Measurements from ENCODE around the gene USP17L22. TPM values are rescaled to one million over a fixed set of nuclear protein-coding genes. Genes with fewer than 3 reads are reported as not detected.
A peak's percentile ranks its signal among the peaks of the same experiment; 100 is the strongest.
"Not testable (repeated sequence)": the region's sequence is repeated elsewhere in the genome, so short reads cannot be mapped to it uniquely, and the experiment has no call there.

Gene USP17L22, protein sequence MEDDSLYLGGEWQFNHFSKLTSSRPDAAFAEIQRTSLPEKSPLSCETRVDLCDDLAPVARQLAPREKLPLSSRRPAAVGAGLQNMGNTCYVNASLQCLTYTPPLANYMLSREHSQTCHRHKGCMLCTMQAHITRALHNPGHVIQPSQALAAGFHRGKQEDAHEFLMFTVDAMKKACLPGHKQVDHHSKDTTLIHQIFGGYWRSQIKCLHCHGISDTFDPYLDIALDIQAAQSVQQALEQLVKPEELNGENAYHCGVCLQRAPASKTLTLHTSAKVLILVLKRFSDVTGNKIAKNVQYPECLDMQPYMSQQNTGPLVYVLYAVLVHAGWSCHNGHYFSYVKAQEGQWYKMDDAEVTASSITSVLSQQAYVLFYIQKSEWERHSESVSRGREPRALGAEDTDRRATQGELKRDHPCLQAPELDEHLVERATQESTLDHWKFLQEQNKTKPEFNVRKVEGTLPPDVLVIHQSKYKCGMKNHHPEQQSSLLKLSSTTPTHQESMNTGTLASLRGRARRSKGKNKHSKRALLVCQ
- not detected for total RNA-seq

DNA sequence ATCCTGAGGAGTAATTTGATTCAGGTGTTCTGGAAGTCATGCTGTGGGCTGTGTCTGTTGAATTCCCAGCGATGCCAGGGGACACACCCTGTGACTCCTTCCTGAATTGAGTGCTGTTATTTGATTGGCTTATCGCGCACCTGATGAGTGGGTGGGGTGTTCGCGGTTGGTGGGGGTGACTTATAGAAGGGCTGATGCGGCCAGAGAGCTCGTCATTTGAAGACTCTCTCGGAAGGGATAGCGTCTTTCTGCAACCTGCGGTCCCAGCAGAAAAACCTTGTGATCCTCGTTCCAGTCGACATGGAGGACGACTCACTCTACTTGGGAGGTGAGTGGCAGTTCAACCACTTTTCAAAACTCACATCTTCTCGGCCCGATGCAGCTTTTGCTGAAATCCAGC is at the start of gene USP17L22:
TSS of gene USP17L22 (plus strand) at position 301 of the 400 bp plus-strand sequence. CDS start at position 301, 0 bp downstream.
- not testable (repeated sequence) for H3K4me3 Mint-ChIP-seq; DNase-seq; H3K4me1 Mint-ChIP-seq (ENCODE audit: low read depth); H3K36me3 Mint-ChIP-seq (ENCODE audit: insufficient read depth in 2 of 2); H3K27ac Mint-ChIP-seq; H3K9me3 Mint-ChIP-seq; ATAC-seq (replicated peaks in 1 of 2); H3K27me3 Mint-ChIP-seq (ENCODE audit: low read depth)

DNA sequence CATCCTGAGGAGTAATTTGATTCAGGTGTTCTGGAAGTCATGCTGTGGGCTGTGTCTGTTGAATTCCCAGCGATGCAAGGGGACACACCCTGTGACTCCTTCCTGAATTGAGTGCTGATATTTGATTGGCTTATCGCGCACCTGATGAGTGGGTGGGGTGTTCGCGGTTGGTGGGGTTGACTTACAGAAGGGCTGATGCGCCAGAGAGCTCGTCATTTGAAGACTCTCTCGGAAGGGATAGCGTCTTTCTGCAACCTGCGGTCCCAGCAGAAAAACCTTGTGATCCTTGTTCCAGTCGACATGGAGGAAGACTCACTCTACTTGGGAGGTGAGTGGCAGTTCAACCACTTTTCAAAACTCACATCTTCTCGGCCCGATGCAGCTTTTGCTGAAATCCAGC is 47.6 kb upstream of the USP17L22 start, which contains the start of gene USP17L12:
TSS of gene USP17L12 (plus strand) at position 301 of the 400 bp plus-strand sequence. CDS start at position 301, 0 bp downstream.
- not testable (repeated sequence) for H3K27me3 Mint-ChIP-seq (ENCODE audit: low read depth); H3K36me3 Mint-ChIP-seq (ENCODE audit: insufficient read depth in 2 of 2); ATAC-seq (replicated peaks in 1 of 2); H3K27ac Mint-ChIP-seq; H3K4me3 Mint-ChIP-seq; H3K4me1 Mint-ChIP-seq (ENCODE audit: low read depth); DNase-seq; H3K9me3 Mint-ChIP-seq

DNA sequence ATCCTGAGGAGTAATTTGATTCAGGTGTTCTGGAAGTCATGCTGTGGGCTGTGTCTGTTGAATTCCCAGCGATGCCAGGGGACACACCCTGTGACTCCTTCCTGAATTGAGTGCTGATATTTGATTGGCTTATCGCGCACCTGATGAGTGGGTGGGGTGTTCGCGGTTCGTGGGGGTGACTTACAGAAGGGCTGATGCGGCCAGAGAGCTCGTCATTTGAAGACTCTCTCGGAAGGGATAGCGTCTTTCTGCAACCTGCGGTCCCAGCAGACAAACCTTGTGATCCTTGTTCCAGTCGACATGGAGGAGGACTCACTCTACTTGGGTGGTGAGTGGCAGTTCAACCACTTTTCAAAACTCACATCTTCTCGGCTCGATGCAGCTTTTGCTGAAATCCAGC is 42.8 kb upstream of the USP17L22 start, which contains the start of gene USP17L13:
TSS of gene USP17L13 (plus strand) at position 301 of the 400 bp plus-strand sequence. CDS start at position 301, 0 bp downstream.
- not testable (repeated sequence) for ATAC-seq (replicated peaks in 1 of 2); H3K4me3 Mint-ChIP-seq; H3K4me1 Mint-ChIP-seq (ENCODE audit: low read depth); H3K27ac Mint-ChIP-seq; H3K36me3 Mint-ChIP-seq (ENCODE audit: insufficient read depth in 2 of 2); H3K9me3 Mint-ChIP-seq; DNase-seq; H3K27me3 Mint-ChIP-seq (ENCODE audit: low read depth)

DNA sequence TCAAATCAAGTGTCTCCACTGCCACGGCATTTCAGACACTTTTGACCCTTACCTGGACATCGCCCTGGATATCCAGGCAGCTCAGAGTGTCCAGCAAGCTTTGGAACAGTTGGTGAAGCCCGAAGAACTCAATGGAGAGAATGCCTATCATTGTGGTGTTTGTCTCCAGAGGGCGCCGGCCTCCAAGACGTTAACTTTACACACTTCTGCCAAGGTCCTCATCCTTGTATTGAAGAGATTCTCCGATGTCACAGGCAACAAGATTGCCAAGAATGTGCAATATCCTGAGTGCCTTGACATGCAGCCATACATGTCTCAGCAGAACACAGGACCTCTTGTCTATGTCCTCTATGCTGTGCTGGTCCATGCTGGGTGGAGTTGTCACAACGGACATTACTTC is 37.2 kb upstream of the USP17L22 start:
- not testable (repeated sequence) for H3K27ac Mint-ChIP-seq; H3K27me3 Mint-ChIP-seq (ENCODE audit: low read depth); H3K4me3 Mint-ChIP-seq; ATAC-seq (replicated peaks in 1 of 2); H3K9me3 Mint-ChIP-seq; H3K4me1 Mint-ChIP-seq (ENCODE audit: low read depth); H3K36me3 Mint-ChIP-seq (ENCODE audit: insufficient read depth in 2 of 2); DNase-seq

DNA sequence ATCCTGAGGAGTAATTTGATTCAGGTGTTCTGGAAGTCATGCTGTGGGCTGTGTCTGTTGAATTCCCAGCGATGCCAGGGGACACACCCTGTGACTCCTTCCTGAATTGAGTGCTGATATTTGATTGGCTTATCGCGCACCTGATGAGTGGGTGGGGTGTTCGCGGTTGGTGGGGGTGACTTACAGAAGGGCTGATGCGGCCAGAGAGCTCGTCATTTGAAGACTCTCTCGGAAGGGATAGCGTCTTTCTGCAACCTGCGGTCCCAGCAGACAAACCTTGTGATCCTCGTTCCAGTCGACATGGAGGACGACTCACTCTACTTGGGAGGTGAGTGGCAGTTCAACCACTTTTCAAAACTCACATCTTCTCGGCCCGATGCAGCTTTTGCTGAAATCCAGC is 33.3 kb upstream of the USP17L22 start, which contains the start of gene USP17L15:
TSS of gene USP17L15 (plus strand) at position 301 of the 400 bp plus-strand sequence. CDS start at position 301, 0 bp downstream.
- not testable (repeated sequence) for H3K36me3 Mint-ChIP-seq (ENCODE audit: insufficient read depth in 2 of 2); ATAC-seq (replicated peaks in 1 of 2); DNase-seq; H3K9me3 Mint-ChIP-seq; H3K27ac Mint-ChIP-seq; H3K4me1 Mint-ChIP-seq (ENCODE audit: low read depth); H3K4me3 Mint-ChIP-seq; H3K27me3 Mint-ChIP-seq (ENCODE audit: low read depth)

DNA sequence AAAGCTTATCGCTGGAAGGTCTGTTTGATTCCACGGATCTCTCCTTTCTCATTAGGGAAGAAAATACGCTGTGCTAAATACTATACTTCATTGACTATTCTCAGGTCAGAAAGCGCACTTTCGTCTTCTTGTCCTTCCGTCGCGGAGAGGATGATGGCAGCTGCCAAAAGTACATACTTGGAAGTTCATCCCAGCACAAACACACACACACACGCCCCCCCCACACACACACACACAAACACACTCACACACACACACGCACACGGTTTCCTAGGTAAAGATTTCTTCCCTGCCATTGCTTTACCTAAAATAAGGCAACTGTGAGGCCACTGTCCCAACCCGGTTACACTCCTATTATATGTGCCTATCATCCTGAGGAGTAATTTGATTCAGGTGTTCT is 29.0 kb upstream of the USP17L22 start:
- H3K36me3 Mint-ChIP-seq (ENCODE audit: insufficient read depth in 2 of 2); H3K4me3 Mint-ChIP-seq; ATAC-seq (replicated peaks in 1 of 2); H3K9me3 Mint-ChIP-seq; H3K27me3 Mint-ChIP-seq (ENCODE audit: low read depth); H3K27ac Mint-ChIP-seq; DNase-seq; H3K4me1 Mint-ChIP-seq (ENCODE audit: low read depth): not testable (repeated sequence)

DNA sequence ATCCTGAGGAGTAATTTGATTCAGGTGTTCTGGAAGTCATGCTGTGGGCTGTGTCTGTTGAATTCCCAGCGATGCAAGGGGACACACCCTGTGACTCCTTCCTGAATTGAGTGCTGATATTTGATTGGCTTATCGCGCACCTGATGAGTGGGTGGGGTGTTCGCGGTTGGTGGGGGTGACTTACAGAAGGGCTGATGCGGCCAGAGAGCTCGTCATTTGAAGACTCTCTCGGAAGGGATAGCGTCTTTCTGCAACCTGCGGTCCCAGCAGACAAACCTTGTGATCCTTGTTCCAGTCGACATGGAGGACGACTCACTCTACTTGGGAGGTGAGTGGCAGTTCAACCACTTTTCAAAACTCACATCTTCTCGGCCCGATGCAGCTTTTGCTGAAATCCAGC is 23.8 kb upstream of the USP17L22 start, which contains the start of gene USP17L17:
TSS of gene USP17L17 (plus strand) at position 301 of the 400 bp plus-strand sequence. CDS start at position 301, 0 bp downstream.
- not testable (repeated sequence) for H3K9me3 Mint-ChIP-seq; ATAC-seq (replicated peaks in 1 of 2); H3K27me3 Mint-ChIP-seq (ENCODE audit: low read depth); H3K4me1 Mint-ChIP-seq (ENCODE audit: low read depth); H3K4me3 Mint-ChIP-seq; DNase-seq; H3K27ac Mint-ChIP-seq; H3K36me3 Mint-ChIP-seq (ENCODE audit: insufficient read depth in 2 of 2)

DNA sequence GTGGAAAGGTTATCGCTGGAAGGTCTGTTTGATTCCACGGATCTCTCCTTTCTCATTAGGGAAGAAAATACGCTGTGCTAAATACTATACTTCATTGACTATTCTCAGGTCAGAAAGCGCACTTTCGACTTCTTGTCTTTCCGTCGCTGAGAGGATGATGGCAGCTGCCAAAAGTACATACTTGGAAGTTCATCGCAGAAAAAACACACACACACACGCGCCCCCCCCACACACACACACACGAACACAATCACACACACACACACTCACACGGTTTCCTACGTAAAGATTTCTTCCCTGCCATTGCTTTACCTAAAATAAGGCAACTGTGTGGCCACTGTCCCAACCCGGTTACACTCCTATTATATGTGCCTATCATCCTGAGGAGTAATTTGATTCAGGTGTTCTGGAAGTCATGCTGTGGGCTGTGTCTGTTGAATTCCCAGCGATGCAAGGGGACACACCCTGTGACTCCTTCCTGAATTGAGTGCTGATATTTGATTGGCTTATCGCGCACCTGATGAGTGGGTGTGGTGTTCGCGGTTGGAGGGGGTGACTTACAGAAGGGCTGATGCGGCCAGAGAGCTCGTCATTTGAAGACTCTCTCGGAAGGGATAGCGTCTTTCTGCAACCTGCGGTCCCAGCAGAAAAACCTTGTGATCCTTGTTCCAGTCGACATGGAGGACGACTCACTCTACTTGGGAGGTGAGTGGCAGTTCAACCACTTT is 19.3 kb upstream of the USP17L22 start, which contains the start of gene USP17L18:
TSS of gene USP17L18 (plus strand) at position 678 of the 728 bp plus-strand sequence. CDS start at position 678, 0 bp downstream.
- H3K27ac Mint-ChIP-seq; ATAC-seq (replicated peaks in 1 of 2); H3K4me3 Mint-ChIP-seq; H3K36me3 Mint-ChIP-seq (ENCODE audit: insufficient read depth in 2 of 2); H3K9me3 Mint-ChIP-seq; H3K4me1 Mint-ChIP-seq (ENCODE audit: low read depth); DNase-seq; H3K27me3 Mint-ChIP-seq (ENCODE audit: low read depth): not testable (repeated sequence)

DNA sequence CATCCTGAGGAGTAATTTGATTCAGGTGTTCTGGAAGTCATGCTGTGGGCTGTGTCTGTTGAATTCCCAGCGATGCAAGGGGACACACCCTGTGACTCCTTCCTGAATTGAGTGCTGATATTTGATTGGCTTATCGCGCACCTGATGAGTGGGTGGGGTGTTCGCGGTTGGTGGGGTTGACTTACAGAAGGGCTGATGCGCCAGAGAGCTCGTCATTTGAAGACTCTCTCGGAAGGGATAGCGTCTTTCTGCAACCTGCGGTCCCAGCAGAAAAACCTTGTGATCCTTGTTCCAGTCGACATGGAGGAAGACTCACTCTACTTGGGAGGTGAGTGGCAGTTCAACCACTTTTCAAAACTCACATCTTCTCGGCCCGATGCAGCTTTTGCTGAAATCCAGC is 14.3 kb upstream of the USP17L22 start, which contains the start of gene USP17L19:
TSS of gene USP17L19 (plus strand) at position 301 of the 400 bp plus-strand sequence. CDS start at position 301, 0 bp downstream.
- H3K4me1 Mint-ChIP-seq (ENCODE audit: low read depth); H3K27me3 Mint-ChIP-seq (ENCODE audit: low read depth): not testable (repeated sequence)

DNA sequence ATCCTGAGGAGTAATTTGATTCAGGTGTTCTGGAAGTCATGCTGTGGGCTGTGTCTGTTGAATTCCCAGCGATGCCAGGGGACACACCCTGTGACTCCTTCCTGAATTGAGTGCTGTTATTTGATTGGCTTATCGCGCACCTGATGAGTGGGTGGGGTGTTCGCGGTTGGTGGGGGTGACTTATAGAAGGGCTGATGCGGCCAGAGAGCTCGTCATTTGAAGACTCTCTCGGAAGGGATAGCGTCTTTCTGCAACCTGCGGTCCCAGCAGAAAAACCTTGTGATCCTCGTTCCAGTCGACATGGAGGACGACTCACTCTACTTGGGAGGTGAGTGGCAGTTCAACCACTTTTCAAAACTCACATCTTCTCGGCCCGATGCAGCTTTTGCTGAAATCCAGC is 9.6 kb upstream of the USP17L22 start, which contains the start of gene USP17L20:
TSS of gene USP17L20 (plus strand) at position 301 of the 400 bp plus-strand sequence. CDS start at position 301, 0 bp downstream.
- not testable (repeated sequence) for ATAC-seq (replicated peaks in 1 of 2); H3K27me3 Mint-ChIP-seq (ENCODE audit: low read depth); H3K27ac Mint-ChIP-seq; H3K9me3 Mint-ChIP-seq; DNase-seq; H3K4me3 Mint-ChIP-seq; H3K4me1 Mint-ChIP-seq (ENCODE audit: low read depth); H3K36me3 Mint-ChIP-seq (ENCODE audit: insufficient read depth in 2 of 2)

More for the DNA sequence above, 14.3 kb upstream of the USP17L22 start, which contains the start of gene USP17L19:
- ATAC-seq (replicated peaks in 1 of 2); H3K27ac Mint-ChIP-seq; H3K4me3 Mint-ChIP-seq; H3K36me3 Mint-ChIP-seq (ENCODE audit: insufficient read depth in 2 of 2); H3K9me3 Mint-ChIP-seq; DNase-seq: not testable (repeated sequence)

DNA sequence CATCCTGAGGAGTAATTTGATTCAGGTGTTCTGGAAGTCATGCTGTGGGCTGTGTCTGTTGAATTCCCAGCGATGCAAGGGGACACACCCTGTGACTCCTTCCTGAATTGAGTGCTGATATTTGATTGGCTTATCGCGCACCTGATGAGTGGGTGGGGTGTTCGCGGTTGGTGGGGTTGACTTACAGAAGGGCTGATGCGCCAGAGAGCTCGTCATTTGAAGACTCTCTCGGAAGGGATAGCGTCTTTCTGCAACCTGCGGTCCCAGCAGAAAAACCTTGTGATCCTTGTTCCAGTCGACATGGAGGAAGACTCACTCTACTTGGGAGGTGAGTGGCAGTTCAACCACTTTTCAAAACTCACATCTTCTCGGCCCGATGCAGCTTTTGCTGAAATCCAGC is 4.8 kb upstream of the USP17L22 start, which contains the start of gene USP17L21:
TSS of gene USP17L21 (plus strand) at position 301 of the 400 bp plus-strand sequence. CDS start at position 301, 0 bp downstream.
- DNase-seq; H3K36me3 Mint-ChIP-seq (ENCODE audit: insufficient read depth in 2 of 2); H3K9me3 Mint-ChIP-seq; ATAC-seq (replicated peaks in 1 of 2); H3K27me3 Mint-ChIP-seq (ENCODE audit: low read depth); H3K4me3 Mint-ChIP-seq; H3K4me1 Mint-ChIP-seq (ENCODE audit: low read depth); H3K27ac Mint-ChIP-seq: not testable (repeated sequence)

DNA sequence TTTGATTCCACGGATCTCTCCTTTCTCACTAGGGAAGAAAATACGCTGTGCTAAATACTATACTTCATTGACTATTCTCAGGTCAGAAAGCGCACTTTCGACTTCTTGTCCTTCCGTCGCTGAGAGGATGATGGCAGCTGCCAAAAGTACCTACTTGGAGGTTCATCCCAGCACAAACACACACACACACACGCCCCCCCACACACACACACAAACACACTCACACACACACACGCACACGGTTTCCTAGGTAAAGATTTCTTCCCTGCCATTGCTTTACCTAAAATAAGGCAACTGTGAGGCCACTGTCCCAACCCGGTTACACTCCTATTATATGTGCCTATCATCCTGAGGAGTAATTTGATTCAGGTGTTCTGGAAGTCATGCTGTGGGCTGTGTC is 4.3 kb downstream of the USP17L22 start:
- ATAC-seq (replicated peaks in 1 of 2); H3K36me3 Mint-ChIP-seq (ENCODE audit: insufficient read depth in 2 of 2); H3K4me1 Mint-ChIP-seq (ENCODE audit: low read depth); H3K27me3 Mint-ChIP-seq (ENCODE audit: low read depth); H3K4me3 Mint-ChIP-seq; H3K9me3 Mint-ChIP-seq; H3K27ac Mint-ChIP-seq: not testable (repeated sequence)
- peak in 1 of 2 donors; percentile 16 for DNase-seq

Data from activated T-cell treated with anti-CD3 and anti-CD28 coated beads, Interleukin-2, amount 50 U/mL, for 72 hours (primary cell).